ENCODE data around the gene PSEN1. TPM values are rescaled to one million over a fixed set of nuclear protein-coding genes. Genes with fewer than 3 reads are reported as not detected.

PSEN1 gene
- total RNA-seq, 1 donor from 2014 or later, result 63.9 TPM

- Histone ChIP-seq H3K27ac (no peak overlapping the region), H3K4me3 (no peak overlapping the region), H3K27me3 (peaks cover 14% of the 10 kb centered on the region), H3K9me3 (no peaks in the 10 kb centered on the region), H3K4me1 (peaks cover 59% of the 10 kb centered on the region), H3K36me3 (no peaks in the 10 kb centered on the region)
- ATAC-seq (peak; percentile 48), DNase-seq (no peak)
- TF ChIP-seq, protein P1, sequence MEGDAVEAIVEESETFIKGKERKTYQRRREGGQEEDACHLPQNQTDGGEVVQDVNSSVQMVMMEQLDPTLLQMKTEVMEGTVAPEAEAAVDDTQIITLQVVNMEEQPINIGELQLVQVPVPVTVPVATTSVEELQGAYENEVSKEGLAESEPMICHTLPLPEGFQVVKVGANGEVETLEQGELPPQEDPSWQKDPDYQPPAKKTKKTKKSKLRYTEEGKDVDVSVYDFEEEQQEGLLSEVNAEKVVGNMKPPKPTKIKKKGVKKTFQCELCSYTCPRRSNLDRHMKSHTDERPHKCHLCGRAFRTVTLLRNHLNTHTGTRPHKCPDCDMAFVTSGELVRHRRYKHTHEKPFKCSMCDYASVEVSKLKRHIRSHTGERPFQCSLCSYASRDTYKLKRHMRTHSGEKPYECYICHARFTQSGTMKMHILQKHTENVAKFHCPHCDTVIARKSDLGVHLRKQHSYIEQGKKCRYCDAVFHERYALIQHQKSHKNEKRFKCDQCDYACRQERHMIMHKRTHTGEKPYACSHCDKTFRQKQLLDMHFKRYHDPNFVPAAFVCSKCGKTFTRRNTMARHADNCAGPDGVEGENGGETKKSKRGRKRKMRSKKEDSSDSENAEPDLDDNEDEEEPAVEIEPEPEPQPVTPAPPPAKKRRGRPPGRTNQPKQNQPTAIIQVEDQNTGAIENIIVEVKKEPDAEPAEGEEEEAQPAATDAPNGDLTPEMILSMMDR (IDR thresholded peaks at IDR 0.05), result no peak
- intact Hi-C loops (cut with DNase I), result no loop called here
Measured at GRCh38 chr14:73240816-73241480, 104.6 kb downstream of the PSEN1 start.

- DNase-seq, result no peak
- intact Hi-C loops (cut with DNase I), result no loop called here
- Histone ChIP-seq H3K4me1 (peaks cover 65% of the 10 kb centered on the region), H3K27me3 (peaks cover 14% of the 10 kb centered on the region), H3K9me3 (no peaks in the 10 kb centered on the region), H3K27ac (no peak overlapping the region), H3K36me3 (no peaks in the 10 kb centered on the region), H3K4me3 (no peak overlapping the region)
- TF ChIP-seq, protein P1 (IDR thresholded peaks at IDR 0.05), result no peak
- ATAC-seq, result no peak
Measured at GRCh38 chr14:73241481-73242165, 105.3 kb downstream of the PSEN1 start.

- Histone ChIP-seq H3K4me3 (peak overlapping the region; percentile 8), H3K36me3 (no peaks in the 10 kb centered on the region), H3K27ac (no peak overlapping the region), H3K27me3 (peaks cover 12% of the 10 kb centered on the region), H3K9me3 (no peaks in the 10 kb centered on the region), H3K4me1 (peaks cover 61% of the 10 kb centered on the region)
- no peak for DNase-seq
- intact Hi-C loops (cut with DNase I), result no loop called here
- TF ChIP-seq, protein P1 (IDR thresholded peaks at IDR 0.05), result no peak
- no peak for ATAC-seq
Measured at GRCh38 chr14:73242357-73242901, 106.1 kb downstream of the PSEN1 start.

- Histone ChIP-seq H3K27ac (no peak overlapping the region), H3K4me1 (peaks cover 53% of the 10 kb centered on the region), H3K27me3 (peaks cover 4% of the 10 kb centered on the region), H3K4me3 (no peak overlapping the region), H3K36me3 (no peaks in the 10 kb centered on the region), H3K9me3 (no peaks in the 10 kb centered on the region)
- TF ChIP-seq, protein P1 (IDR thresholded peaks at IDR 0.05), result no peak
- DNase-seq (no peak), ATAC-seq (no peak)
- intact Hi-C loops (cut with DNase I), result no loop called here
Measured at GRCh38 chr14:73243341-73243740, 107.0 kb downstream of the PSEN1 start.

DNA sequence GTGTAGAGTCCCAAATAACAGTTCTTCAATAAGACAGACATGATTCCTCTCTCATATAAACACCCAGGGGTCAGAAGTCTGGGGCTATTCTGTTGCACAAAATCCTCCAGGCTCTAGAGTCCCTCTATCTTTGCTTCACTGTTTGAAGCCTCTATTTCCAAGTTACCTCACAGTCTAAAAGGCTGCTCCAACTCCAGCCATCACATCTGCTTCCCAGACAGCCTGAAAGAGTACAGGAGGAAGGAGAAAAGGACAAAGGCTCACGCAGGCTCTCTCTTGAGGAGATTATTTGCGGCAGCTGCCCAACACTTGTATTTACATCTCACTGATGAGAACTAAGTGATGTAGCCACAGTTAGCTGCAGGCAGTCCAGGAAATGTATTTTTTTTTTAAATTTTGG is 107.4 kb downstream of the PSEN1 start:
- intact Hi-C loops (cut with DNase I), result no loop called here

More for the DNA sequence above, 107.4 kb downstream of the PSEN1 start:
- Histone ChIP-seq H3K27ac (no peak overlapping the region), H3K9me3 (no peaks in the 10 kb centered on the region), H3K4me3 (no peak overlapping the region), H3K36me3 (no peaks in the 10 kb centered on the region), H3K27me3 (peaks cover under 1% of the 10 kb centered on the region), H3K4me1 (peaks cover 49% of the 10 kb centered on the region)
- TF ChIP-seq, protein P1 (IDR thresholded peaks at IDR 0.05), result no peak
- no peak for ATAC-seq
- no peak for DNase-seq

Data from upper lobe of right lung (tissue), 1 donor.